Measurements from ENCODE around the gene SLC27A4.

SLC27A4 gene

GRCh38 chr9:128370367-128370751, 30.0 kb downstream of the SLC27A4 start:
- DNase-seq, result no peak

- DNase-seq, result peak; percentile 98
These were observed 30.7 kb downstream of the SLC27A4 start, which contains the start of gene URM1 for GRCh38 chr9:128370752-128371629. TSS of gene URM1 (plus strand) at chr9:128371374. CDS start at chr9:128371381, 7 bp downstream.

- DNase-seq, result no peak
These were observed 31.3 kb downstream of the SLC27A4 start for GRCh38 chr9:128371630-128372117.

GRCh38 chr9:128372188-128372641, 31.9 kb downstream of the SLC27A4 start:
- no peak for DNase-seq

GRCh38 chr9:128372784-128373183, 32.5 kb downstream of the SLC27A4 start:
- no peak for DNase-seq

GRCh38 chr9:128374221-128374675, 33.9 kb downstream of the SLC27A4 start:
- DNase-seq, result no peak

- no peak for DNase-seq
These were observed 35.5 kb downstream of the SLC27A4 start for GRCh38 chr9:128375865-128376264.

GRCh38 chr9:128382261-128382660, 41.9 kb downstream of the SLC27A4 start:
- peak; percentile 48 for DNase-seq

GRCh38 chr9:128383007-128383753, 42.9 kb downstream of the SLC27A4 start:
- peak; percentile 64 for DNase-seq

GRCh38 chr9:128383791-128384190, 43.5 kb downstream of the SLC27A4 start:
- DNase-seq, result no peak

- DNase-seq, result no peak
These were observed 44.6 kb downstream of the SLC27A4 start for GRCh38 chr9:128384801-128385495.

GRCh38 chr9:128385496-128386460, 45.5 kb downstream of the SLC27A4 start:
- no peak for DNase-seq

- no peak for DNase-seq
These were observed 47.8 kb downstream of the SLC27A4 start for GRCh38 chr9:128388150-128388549.

GRCh38 chr9:128389395-128390149, 49.2 kb downstream of the SLC27A4 start:
- DNase-seq, result no peak

- DNase-seq, result no peak
These were observed 50.0 kb downstream of the SLC27A4 start for GRCh38 chr9:128390150-128390812.

GRCh38 chr9:128390813-128391711, 50.7 kb downstream of the SLC27A4 start:
- DNase-seq, result no peak

GRCh38 chr9:128391956-128392301, 51.6 kb downstream of the SLC27A4 start:
- no peak for DNase-seq

- DNase-seq, result no peak
These were observed 52.2 kb downstream of the SLC27A4 start for GRCh38 chr9:128392302-128393144.
